Retinal pigment epithelial cell (primary cell): ENCODE results near the gene DAZAP1.

ENCODE experiments used
- DNase-seq: peaks from one replicate; pipeline ENCODE4 v3.0.0-alpha.2; 2010; ENCODE audit warnings: low read depth
- H3K4me3 ChIP-seq: 2 replicates; pipeline ENCODE4 v1.5.1; 2011; ENCODE audit warnings: mild to moderate bottlenecking, low read length, control low read depth, moderate library complexity
- CTCF ChIP-seq: conservative IDR thresholded peaks from 2 replicates; pipeline ENCODE4 v1.5.1; 2011; ENCODE audit warnings: low read depth, low read length, control low read depth, inconsistent platforms

DAZAP1 gene

GRCh38 chr19:1421958-1422305, 14.5 kb downstream of the DAZAP1 start:
- no peak for TF ChIP-seq CTCF
- no peak overlapping the region for H3K4me3 ChIP-seq
- no peak for DNase-seq

- H3K4me3 ChIP-seq = no peak overlapping the region
- no peak for DNase-seq
- TF ChIP-seq CTCF = no peak
These were observed 15.0 kb downstream of the DAZAP1 start for GRCh38 chr19:1422360-1422759.

- no peak for TF ChIP-seq CTCF
- DNase-seq = no peak
- H3K4me3 ChIP-seq = no peak overlapping the region
These were observed 15.6 kb downstream of the DAZAP1 start for GRCh38 chr19:1422943-1423342.

- DNase-seq = no peak
- TF ChIP-seq CTCF = no peak
- no peak overlapping the region for H3K4me3 ChIP-seq
These were observed 16.2 kb downstream of the DAZAP1 start for GRCh38 chr19:1423436-1424191.

- TF ChIP-seq CTCF = no peak
These were observed 17.0 kb downstream of the DAZAP1 start for GRCh38 chr19:1424192-1424955.

GRCh38 chr19:1425102-1425837, 17.9 kb downstream of the DAZAP1 start:
- no peak for TF ChIP-seq CTCF
- no peak overlapping the region for H3K4me3 ChIP-seq
- no peak for DNase-seq

More at GRCh38 chr19:1424192-1424955, 17.0 kb downstream of the DAZAP1 start:
- no peak overlapping the region for H3K4me3 ChIP-seq
- no peak for DNase-seq
